OCI-LY7 (cell line): ENCODE results near the gene USP24.

Source experiments
- EZH2phosphoT487 ChIP-seq: fragments of 200-600 bp; sonication (generic); IDR thresholded peaks from 2 replicates; pipeline ENCODE4 v1.6.1; 2018; ENCODE audit warnings: low read depth, borderline replicate concordance, mild to moderate bottlenecking, mixed run types, antibody characterized with exemption, low read length, moderate library complexity, mixed read lengths
- TF ChIP-seq, protein P1 (sequence below): fragments of 200-600 bp; sonication (generic); conservative IDR thresholded peaks from 2 replicates; pipeline ENCODE4 v1.5.1; 2014; ENCODE audit warnings: mild to moderate bottlenecking, antibody characterized with exemption, low read length, moderate library complexity, mixed read lengths

DNA sequence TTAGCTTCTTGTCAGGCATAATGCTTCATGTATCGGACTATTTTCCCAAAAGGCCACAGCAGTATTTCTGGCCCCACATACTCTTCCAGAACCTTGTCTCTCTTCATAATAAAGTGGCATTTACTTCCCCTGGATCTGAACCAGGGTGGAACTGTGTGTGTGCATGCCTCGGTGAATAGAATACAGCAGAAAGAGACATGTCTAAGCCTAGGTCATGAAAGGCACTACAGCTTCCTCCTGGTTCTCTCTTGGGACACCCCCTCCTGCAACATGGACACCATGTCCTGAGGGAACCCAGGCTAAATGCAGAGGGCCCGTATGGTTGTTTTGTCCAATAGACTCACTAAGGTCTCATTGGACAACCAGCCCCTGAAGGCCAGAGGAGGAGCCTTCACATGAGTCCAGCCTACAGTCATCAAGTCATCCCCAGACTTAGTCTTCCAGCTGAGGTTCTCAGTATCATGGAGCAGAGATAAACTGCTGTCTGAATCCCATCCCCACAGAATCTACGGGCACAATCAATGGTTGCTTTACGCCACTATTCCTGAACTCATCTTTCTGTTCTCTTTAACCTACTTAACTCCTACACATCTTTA lies 35.0 kb downstream of the USP24 start:
- TF ChIP-seq, protein P1, sequence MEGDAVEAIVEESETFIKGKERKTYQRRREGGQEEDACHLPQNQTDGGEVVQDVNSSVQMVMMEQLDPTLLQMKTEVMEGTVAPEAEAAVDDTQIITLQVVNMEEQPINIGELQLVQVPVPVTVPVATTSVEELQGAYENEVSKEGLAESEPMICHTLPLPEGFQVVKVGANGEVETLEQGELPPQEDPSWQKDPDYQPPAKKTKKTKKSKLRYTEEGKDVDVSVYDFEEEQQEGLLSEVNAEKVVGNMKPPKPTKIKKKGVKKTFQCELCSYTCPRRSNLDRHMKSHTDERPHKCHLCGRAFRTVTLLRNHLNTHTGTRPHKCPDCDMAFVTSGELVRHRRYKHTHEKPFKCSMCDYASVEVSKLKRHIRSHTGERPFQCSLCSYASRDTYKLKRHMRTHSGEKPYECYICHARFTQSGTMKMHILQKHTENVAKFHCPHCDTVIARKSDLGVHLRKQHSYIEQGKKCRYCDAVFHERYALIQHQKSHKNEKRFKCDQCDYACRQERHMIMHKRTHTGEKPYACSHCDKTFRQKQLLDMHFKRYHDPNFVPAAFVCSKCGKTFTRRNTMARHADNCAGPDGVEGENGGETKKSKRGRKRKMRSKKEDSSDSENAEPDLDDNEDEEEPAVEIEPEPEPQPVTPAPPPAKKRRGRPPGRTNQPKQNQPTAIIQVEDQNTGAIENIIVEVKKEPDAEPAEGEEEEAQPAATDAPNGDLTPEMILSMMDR = no peak
- TF ChIP-seq EZH2phosphoT487 = no peak
